ENCODE data around the gene WWOX.
A peak's percentile ranks its signal among the peaks of the same experiment; 100 is the strongest.

The WWOX gene

GRCh38 chr16:78821335-78821734 lies 721.9 kb downstream of the WWOX start:
- ATAC-seq, result no peak

DNA sequence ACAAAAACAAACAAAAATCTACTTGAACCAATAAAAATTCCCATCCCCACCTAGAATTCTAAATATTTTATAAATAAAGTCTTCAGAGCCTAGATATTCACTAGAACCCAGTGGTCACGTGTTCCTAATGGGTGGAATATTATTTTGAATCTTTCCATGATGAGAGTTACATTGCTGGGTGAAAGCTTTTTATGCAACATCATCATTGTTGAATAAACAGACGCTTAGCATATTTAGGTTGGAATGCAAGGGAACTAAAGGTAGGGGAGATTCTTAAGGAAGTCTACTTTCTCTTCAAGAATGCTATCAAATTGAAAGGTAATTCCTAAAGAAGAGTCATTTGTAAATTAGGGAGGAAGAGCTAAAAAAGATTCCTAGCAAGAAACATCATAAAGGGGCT lies 723.1 kb downstream of the WWOX start:
- no peak for ATAC-seq

DNA sequence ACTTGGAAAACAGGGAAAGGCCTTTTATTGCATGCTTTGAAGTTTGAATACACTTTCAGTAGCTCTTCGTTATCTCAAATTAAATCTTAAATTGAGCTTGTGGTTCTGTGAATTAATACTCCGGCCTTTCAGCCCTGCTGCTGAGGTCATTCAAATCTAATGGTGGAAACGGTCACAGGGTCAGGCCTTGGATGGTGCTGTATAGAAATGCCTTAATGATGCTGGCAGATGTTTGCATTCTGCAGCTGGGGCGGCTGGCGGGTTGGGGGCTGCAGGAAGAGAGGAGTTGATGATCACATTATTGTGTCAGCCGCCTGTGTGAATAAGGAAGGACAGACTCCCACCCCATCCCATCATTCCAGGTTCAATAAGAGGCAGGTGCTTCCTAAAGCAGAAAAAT lies 723.6 kb downstream of the WWOX start:
- ATAC-seq, result no peak

DNA sequence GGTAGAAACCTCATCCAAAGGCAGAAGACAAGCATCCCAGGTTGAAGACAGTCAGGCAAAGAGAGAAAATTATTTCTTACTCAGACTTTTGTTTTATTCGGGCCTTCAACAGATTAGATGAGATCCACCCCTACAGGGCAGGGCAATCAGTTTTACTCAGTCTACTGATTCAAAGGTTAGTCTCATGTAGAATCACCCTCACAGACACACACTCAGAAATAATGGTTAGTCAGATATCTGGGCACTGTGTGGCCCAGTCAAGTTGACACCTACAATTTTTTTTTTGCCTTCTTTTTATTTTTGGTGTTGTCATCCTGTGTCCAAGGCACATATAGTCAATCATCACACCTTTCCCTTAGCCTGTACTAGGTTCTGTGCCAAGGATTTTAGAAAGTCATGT lies 729.8 kb downstream of the WWOX start:
- no peak for ATAC-seq

DNA sequence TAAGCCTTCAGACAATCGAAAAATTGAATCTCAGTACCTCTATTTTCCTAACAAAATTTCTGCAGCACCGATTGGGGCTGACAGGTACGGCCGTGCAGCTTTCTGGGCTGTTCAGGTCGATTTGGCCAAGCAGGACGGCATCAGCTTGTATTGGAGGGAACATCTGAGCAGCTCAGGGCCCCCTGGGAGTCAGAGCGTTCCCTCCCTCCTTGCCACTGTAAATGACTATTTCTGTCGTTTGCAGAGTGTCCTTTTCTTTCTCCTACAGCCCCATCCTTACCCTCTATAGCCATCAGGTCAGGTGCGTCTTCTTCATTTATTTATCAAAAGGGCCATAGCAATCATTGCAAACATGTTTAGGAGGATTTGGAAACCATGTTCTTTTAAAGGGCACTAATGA lies 731.1 kb downstream of the WWOX start:
- ATAC-seq, result no peak

GRCh38 chr16:78832100-78832499 lies 732.6 kb downstream of the WWOX start:
- ATAC-seq, result no peak

GRCh38 chr16:78836802-78837491 lies 737.5 kb downstream of the WWOX start:
- ATAC-seq, result peak; percentile 65 to 84

- no peak for ATAC-seq
Measured at GRCh38 chr16:78837706-78838105, 738.3 kb downstream of the WWOX start.

DNA sequence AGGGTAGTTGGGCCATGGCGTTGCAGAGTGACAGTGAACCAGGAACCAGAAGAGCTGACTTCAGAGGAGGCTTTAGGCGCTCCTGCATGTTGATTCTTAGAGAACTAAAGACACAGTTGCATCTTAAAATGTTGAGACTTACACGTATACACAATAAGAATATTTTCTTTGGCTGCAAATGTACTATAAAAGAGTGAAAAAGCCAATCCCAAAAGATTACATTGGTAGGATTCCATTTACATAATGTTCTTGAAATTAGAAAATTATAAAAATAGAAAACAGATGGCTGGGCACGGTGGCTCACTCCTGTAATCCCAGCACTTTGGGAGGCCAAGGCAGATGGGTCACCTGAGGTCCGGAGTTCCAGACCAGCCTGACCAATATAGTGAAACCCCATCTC lies 738.8 kb downstream of the WWOX start:
- ATAC-seq, result no peak

DNA sequence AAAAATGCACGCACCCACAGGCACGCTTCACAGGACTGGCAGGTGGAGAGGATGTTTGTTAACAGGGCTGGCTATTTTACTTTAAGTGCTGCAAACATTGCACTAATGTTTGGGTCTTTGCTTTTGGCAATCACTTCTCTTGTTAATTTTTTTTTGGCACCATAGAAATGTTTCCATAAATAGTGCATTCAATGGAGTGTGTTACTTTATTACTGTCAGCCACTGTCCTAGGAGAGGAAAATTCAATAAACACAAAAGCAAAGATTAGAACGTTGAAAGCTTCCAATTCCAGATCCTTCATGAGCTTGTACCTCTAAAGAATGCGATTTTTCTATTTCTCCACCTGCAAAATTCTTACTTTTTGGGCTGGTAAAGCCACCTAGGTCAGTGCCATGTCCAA lies 743.5 kb downstream of the WWOX start:
- no peak for ATAC-seq

- ATAC-seq, result no peak
Measured at GRCh38 chr16:78843978-78844377, 744.5 kb downstream of the WWOX start.

- ATAC-seq, result no peak
Measured at GRCh38 chr16:78844682-78845081, 745.2 kb downstream of the WWOX start.

GRCh38 chr16:78851266-78851665 lies 751.8 kb downstream of the WWOX start:
- no peak for ATAC-seq

GRCh38 chr16:78852081-78852635 lies 752.7 kb downstream of the WWOX start:
- no peak for ATAC-seq

- ATAC-seq, result no peak
Measured at GRCh38 chr16:78862022-78862421, 762.6 kb downstream of the WWOX start.

DNA sequence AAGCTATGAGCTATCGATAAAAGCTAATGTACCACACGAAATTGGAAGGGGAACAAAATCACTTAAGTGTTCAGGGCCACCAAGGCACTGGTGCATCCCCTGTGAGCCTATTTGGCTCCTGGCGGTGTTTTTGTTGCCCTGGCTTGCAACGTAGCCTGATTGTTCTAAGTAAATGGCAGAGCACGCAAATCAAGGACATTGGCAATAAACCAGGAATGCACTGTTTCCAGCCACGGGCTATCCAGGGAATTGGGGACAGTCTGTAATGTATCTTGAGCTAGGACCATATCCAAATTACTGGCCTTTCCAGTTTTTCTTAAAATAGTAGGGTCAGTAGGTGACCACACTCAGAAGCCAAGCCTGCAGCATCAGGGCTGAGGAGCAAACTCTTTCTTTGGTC lies 767.1 kb downstream of the WWOX start:
- ATAC-seq, result no peak

- no peak for ATAC-seq
Measured at GRCh38 chr16:78869492-78869891, 770.0 kb downstream of the WWOX start.

DNA sequence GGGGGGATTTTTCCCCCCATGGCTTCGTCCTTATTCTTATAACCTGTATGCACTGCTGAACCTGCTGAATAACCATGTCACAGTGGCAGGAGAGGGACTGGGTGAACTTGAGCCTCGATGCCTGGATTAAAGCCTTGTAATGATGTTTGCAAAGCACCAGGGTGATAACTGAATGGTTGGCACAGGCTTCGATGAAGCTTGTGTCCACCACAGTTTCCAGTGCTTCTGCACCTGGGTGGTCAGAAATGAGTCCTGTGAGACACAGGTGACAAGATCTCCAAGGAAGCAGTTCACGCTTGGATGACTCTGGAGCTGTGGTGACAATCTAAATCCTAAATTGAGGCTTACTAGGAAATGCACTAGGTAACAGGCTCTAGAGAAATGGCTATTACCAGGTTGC lies 771.8 kb downstream of the WWOX start:
- no peak for ATAC-seq

DNA sequence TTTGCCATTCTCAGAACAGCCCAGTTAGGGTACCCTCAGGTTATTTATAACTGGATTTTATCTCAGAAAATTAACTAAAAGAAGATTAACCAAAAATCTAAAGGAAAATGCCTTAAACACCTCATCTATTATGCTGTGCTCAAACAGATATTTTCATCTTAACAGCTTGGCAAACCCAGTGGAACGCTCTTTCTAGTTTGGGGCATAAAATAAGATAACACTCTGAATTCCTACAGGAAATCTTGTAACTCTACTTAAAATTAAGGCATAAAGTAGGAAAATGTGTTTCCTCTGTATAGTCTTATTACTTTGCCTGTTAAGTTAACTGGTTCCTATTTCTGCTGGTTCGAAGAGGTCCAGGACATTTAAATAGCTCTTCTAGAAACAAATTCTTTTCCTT lies 777.2 kb downstream of the WWOX start:
- no peak for ATAC-seq

- no peak for ATAC-seq
Measured at GRCh38 chr16:78877114-78877655, 777.7 kb downstream of the WWOX start.

DNA sequence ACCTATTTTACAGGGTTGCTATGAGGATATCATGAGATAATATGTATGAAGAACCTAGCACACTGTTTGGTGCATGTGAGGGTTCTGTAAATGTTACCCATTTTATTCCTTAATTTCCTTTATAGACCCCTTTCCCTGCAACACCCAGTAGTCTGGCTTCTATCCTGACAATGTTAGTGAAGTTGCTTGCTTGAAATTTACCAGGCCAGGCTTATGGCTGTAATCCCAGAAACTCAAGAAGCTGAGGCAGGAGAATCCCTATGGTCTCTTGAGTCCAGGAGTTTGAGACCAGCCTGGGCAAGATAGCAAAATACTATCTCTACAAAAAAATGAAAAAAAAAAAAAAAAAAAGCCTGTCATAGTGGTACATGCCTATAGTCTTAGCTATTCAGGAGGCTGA lies 779.1 kb downstream of the WWOX start:
- no peak for ATAC-seq

DNA sequence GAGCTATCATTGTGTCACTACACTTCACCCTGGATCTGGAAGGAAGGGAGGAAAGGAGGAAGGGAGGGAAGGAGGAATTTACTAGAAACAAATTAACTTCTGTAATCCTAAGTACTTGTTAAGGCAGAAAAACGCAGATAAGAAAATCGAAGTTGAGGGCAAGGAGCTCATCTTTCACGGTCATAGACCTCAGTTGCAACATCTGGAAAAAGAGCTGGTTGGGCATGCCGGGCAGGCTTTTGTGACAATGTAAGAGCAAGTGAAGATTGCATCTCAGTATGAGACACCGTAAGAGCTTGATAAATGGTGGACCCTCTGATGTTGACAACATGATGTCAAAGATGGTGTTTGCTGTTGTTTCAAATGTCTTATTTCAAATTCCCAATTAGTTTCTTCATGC lies 779.6 kb downstream of the WWOX start:
- ATAC-seq, result no peak

- ATAC-seq, result no peak
Measured at GRCh38 chr16:78882150-78882549, 782.7 kb downstream of the WWOX start.

DNA sequence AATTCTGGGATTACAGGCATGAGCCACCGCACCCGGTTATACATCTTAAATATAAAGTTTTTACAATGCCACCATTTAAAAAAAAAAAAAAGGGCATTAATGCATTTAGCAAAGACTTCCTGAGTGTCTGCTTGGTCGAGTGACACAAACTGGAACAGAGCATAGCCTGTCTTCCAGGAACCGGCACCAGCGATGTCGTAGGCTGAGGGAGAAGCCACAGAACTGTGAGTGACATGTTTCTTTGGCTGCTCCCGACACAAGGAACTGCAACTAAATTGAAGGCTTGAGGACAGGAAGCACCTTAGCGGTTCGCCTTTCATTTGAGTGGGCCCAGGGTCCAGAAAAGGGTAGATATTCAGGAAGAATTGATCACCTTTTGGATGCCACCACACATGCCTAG lies 783.3 kb downstream of the WWOX start:
- no peak for ATAC-seq

DNA sequence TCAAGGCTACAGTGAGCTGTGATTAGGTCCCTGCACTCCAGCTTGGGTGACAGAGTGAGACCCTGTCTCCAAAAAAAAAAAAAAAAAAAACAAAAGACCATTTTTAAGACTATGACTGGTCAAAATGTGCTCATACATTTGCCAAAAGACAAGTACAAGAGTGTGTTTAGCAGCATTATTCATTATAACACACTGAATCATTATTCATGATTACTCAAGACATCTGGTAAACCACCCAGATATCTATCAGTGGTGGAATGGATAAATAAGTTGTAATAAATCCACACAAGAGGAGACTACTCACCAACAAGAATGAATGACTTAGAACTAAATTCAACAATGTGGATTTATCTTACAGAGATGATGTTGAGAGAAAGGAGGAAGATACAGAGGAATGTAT lies 784.8 kb downstream of the WWOX start:
- peak; percentile 55 to 65 for ATAC-seq
